ENCODE results near the gene GHR.

GHR gene

DNA sequence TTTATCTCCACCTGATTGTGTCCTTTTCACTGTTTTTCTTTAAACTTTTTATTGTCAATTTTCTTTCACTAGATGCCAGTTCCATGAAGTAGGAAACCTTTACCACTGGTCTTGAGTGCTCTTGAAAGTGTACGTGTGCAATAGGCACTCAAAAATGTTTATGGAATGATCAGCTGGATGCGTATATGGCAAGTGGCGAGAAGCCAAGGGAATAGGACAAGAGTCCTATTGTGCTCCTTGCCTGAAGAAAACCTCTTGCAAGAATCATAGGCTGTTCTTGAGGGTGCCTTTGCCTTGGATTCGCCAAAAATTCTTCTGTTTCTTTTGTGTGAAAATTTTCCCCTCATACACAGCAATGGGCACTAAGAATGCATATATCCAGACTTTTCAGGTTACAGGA, 97.7 kb downstream of the GHR start:
- TF ChIP-seq, protein P1, sequence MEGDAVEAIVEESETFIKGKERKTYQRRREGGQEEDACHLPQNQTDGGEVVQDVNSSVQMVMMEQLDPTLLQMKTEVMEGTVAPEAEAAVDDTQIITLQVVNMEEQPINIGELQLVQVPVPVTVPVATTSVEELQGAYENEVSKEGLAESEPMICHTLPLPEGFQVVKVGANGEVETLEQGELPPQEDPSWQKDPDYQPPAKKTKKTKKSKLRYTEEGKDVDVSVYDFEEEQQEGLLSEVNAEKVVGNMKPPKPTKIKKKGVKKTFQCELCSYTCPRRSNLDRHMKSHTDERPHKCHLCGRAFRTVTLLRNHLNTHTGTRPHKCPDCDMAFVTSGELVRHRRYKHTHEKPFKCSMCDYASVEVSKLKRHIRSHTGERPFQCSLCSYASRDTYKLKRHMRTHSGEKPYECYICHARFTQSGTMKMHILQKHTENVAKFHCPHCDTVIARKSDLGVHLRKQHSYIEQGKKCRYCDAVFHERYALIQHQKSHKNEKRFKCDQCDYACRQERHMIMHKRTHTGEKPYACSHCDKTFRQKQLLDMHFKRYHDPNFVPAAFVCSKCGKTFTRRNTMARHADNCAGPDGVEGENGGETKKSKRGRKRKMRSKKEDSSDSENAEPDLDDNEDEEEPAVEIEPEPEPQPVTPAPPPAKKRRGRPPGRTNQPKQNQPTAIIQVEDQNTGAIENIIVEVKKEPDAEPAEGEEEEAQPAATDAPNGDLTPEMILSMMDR (IDR thresholded peaks at IDR 0.05; ENCODE audit: borderline replicate concordance, insufficient read depth, low read depth, low read length): no peak
- H3K4me3 ChIP-seq (ENCODE audit: low read depth, low read length): no peak overlapping the region

DNA sequence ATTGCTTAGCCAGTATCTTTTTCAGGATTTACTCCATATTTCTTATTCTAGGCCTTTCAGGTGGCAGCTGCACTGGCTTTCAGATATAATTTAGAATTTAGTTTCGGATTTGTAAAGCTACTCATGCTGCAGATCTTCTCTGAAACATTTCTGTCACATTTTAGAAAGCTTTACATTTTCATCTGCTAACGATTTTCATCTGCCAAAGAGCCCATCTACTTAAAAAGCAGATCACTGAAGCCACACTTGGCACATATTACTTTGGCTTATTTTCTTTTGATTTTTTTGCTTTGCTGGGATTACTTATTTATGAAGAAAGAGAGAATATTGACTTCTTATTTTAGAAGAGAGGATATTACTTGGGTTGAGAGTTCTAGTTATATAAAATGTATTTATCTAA, 98.2 kb downstream of the GHR start:
- no peak overlapping the region for H3K4me3 ChIP-seq (ENCODE audit: low read depth, low read length)
- TF ChIP-seq, protein P1 (IDR thresholded peaks at IDR 0.05; ENCODE audit: borderline replicate concordance, insufficient read depth, low read depth, low read length): no peak

DNA sequence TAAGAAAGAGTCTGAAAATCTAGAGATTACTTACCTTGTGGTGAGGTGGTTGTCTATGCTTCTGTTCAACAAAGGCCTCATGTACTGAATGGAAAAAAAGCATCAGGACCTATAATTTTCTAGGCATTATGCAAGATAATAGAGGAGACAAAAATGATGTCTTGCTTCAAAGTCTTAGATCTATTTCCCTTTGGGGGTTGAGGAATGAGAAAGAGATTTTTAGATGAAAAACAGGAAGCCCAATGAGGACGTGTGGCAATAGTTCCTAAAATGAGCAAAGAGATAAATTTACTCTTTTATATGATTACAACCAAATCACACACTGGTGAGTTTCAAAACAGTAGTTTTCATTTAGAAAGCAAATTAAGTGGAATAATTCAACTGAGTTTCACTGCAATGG, 99.5 kb downstream of the GHR start:
- no peak overlapping the region for H3K4me3 ChIP-seq (ENCODE audit: low read depth, low read length)
- TF ChIP-seq, protein P1 (IDR thresholded peaks at IDR 0.05; ENCODE audit: borderline replicate concordance, insufficient read depth, low read depth, low read length): no peak

DNA sequence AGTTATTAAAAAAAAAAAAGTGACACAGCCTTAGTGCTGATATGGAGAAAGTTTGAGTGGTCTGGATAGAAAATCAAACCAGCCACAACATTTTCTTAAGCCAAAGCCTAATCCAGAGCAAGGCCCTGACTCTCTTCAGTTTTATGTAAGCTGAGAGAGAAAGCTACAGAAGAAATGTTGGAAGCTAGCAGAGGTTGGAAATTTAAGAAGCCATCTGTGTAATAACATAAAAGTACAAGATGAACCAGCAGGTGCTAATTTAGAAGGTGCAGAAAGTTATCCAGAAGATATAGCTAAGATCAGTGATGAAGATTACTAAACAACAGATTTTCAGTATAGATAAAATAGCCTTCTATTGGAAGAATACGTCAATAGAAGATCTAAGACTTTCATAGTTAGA, 102.9 kb downstream of the GHR start:
- no peak overlapping the region for H3K4me3 ChIP-seq (ENCODE audit: low read depth, low read length)
- TF ChIP-seq, protein P1 (IDR thresholded peaks at IDR 0.05; ENCODE audit: borderline replicate concordance, insufficient read depth, low read depth, low read length): no peak

DNA sequence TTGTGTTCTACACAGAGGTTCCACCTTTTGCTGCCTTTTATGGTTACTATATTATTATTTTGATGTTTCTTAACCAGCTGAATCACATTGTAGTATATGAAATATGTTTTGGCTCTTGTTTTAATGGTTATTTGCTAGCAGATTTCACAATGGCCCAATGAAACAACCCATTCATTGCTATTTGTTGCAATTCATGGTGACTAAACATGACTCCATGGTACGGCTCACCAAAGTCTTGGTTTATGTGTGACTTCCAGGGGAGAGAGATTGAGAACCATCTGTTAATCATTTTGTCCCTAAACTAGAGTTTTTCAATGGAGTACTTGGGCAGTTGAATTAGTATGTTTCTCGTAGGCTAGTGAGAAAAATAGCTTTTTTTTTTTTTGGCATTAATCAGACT, 108.4 kb downstream of the GHR start:
- TF ChIP-seq, protein P1 (IDR thresholded peaks at IDR 0.05; ENCODE audit: borderline replicate concordance, insufficient read depth, low read depth, low read length): no peak
- no peak overlapping the region for H3K4me3 ChIP-seq (ENCODE audit: low read depth, low read length)

DNA sequence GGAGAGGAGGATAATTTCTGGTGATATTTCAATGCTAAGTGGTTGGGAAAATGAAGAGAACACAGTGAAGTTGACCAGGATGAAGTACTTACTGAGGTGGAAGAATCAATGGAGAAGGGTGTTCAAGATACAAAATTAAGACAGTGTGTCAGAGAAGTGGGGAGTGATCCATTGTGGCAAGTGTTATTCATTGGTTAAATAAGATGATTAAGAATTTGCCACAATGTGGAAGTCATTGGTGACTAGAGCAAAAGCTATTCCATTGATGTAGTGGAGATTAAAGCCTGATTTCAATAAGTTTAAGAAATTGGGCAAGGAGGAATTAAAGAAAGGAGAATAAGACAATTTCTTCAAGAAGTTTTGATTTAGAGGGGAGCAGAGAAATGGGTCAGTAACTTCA, 118.9 kb downstream of the GHR start:
- TF ChIP-seq, protein P1 (IDR thresholded peaks at IDR 0.05; ENCODE audit: borderline replicate concordance, insufficient read depth, low read depth, low read length): no peak
- no peak overlapping the region for H3K4me3 ChIP-seq (ENCODE audit: low read depth, low read length)

DNA sequence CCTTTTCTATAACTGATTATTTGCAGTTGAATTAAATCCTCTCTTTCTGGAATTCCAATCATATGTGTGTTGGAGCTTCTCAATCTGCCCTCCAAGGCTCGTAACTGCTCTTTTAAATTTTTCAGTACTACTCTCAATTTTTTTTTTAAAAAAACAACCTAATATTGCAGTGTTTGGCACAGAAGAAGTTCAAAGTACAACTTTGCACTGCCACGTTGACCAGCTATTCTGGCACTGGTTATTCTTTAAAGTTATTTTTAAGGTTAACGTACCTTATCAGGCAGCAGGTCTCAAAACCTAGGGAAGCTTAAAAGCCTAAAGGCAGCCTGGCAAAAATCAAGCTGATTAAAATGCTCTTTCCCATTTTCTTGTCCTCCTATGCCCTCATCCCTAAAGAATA, 120.5 kb downstream of the GHR start:
- TF ChIP-seq, protein P1 (IDR thresholded peaks at IDR 0.05; ENCODE audit: borderline replicate concordance, insufficient read depth, low read depth, low read length): no peak

More for the DNA sequence above, 120.5 kb downstream of the GHR start:
- H3K4me3 ChIP-seq (ENCODE audit: low read depth, low read length): no peak overlapping the region

Measured in GM12875 (cell line).